Measurements from ENCODE around the gene MAS1L.

DNA sequence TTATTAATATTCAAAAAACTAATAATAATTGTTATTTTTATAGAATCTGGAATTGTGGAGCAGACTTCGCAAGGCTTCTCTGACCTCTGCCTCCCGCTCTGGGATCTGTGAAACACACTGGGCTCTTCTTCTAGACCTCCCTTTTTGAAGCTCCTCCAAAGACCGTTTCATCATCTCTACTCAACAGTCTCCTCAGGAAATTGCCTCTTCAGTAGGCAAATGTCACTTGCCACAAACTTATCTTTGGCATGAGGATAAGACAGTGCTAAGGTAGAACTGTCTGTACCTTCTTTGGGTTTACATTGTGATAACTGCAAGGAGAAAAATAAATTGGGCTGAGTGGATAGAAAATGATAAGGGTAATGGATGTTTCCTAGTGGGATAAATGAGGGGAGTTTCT is 2.3 kb upstream of the MAS1L start:
- no peak for TF ChIP-seq SIN3A (IDR thresholded peaks at IDR 0.05; ENCODE audit: low read depth)
- TF ChIP-seq, protein P1, sequence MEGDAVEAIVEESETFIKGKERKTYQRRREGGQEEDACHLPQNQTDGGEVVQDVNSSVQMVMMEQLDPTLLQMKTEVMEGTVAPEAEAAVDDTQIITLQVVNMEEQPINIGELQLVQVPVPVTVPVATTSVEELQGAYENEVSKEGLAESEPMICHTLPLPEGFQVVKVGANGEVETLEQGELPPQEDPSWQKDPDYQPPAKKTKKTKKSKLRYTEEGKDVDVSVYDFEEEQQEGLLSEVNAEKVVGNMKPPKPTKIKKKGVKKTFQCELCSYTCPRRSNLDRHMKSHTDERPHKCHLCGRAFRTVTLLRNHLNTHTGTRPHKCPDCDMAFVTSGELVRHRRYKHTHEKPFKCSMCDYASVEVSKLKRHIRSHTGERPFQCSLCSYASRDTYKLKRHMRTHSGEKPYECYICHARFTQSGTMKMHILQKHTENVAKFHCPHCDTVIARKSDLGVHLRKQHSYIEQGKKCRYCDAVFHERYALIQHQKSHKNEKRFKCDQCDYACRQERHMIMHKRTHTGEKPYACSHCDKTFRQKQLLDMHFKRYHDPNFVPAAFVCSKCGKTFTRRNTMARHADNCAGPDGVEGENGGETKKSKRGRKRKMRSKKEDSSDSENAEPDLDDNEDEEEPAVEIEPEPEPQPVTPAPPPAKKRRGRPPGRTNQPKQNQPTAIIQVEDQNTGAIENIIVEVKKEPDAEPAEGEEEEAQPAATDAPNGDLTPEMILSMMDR (IDR thresholded peaks at IDR 0.05 in 2 of 3, conservative IDR thresholded peaks at IDR 0.05 in 1 of 3; ENCODE audit: borderline replicate concordance in 1 of 3, insufficient read depth in 1 of 3, low read depth in 2 of 3, low read length in 2 of 3) = no peak
- TF ChIP-seq POLR2A (IDR thresholded peaks at IDR 0.05; ENCODE audit: borderline replicate concordance, extremely low read depth, insufficient read depth, insufficient read length) = no peak

Measured in HCT116 (cell line).